Prostate gland (tissue), 2 donors: ENCODE data around the gene TMCO6. TPM values are rescaled to one million over a fixed set of nuclear protein-coding genes. Genes with fewer than 3 reads are reported as not detected.
A peak's percentile ranks its signal among the peaks of the same experiment; 100 is the strongest.
"Not testable (repeated sequence)": the region's sequence is repeated elsewhere in the genome, so short reads cannot be mapped to it uniquely, and the experiment has no call there.

Experiments
- DNase-seq: peaks from one replicate; pipeline ENCODE4 v3.0.0-alpha.2; 2019; ENCODE audit warnings: low spot score
- H3K27ac ChIP-seq, 2 donors: fragments of 200-600 bp; sonication (generic); 2 replicates each; pipeline ENCODE4 v1.5.1; 2017 to 2019
- H3K27me3 ChIP-seq: fragments of 200-600 bp; sonication (generic); replicated peaks from 2 replicates; pipeline ENCODE4 v1.5.1; 2019; ENCODE audit not compliant: insufficient read depth
- H3K36me3 ChIP-seq, 2 donors: fragments of 200-600 bp; sonication (generic); 1 replicate in 1 of 2; 2 replicates in 1 of 2; pipeline versions ENCODE4 v1.5.1 to v1.8.1; 2017 to 2019
- H3K4me1 ChIP-seq: fragments of 200-600 bp; sonication (generic); replicated peaks from 2 replicates; pipeline ENCODE4 v1.5.1; 2019
- H3K4me3 ChIP-seq, 2 donors: fragments of 200-600 bp; sonication (generic); 2 replicates each; pipeline ENCODE4 v1.5.1; 2017 to 2019
- H3K9me3 ChIP-seq: fragments of 200-600 bp; sonication (generic); 2 replicates; pipeline ENCODE4 v1.5.1; 2017
- CTCF ChIP-seq, 4 experiments: fragments of 200-600 bp in 2 of 4; fragments of 450-650 bp in 2 of 4; sonication (generic) in 2 of 4; IDR thresholded peaks; 1 replicate in 3 of 4; 2 replicates in 1 of 4; pipeline ENCODE4 v1.5.1; 2016 to 2019; ENCODE audit warnings: antibody characterized with exemption in 4 of 4, mild to moderate bottlenecking in 2 of 4, moderate library complexity in 2 of 4
- POLR2A ChIP-seq: fragments of 450-650 bp; IDR thresholded peaks from one replicate; pipeline ENCODE4 v1.6.1; 2016; ENCODE audit warnings: antibody characterized with exemption, mild to moderate bottlenecking
- POLR2AphosphoS5 ChIP-seq: sonication (generic); formaldehyde crosslinking; IDR thresholded peaks from one replicate; pipeline ENCODE4 v1.6.1; 2017; ENCODE audit warnings: antibody characterized with exemption
- WGBS: methylation state at CpG from one replicate; pipeline ENCODE4 v1.1.5; 2018; 5-methylcytosine and 5-hydroxymethylcytosine counted together
- intact Hi-C: fragments of 100-400 bp; cut with DNase I; formaldehyde crosslinking; loops from one replicate; pipeline ENCODE4 v1.14.2; 2022
- total RNA-seq, 2 donors: library from RNA; depleted of rRNA; stranded (reverse); fragments of >200 nt; gene quantifications; one replicate each; pipeline ENCODE4 v1.1.0, GENCODE V29; 2016

TMCO6 gene
- total RNA-seq, 2 donors from 2014 or later = 45.6 to 124 TPM

GRCh38 chr5:140658870-140659269, 19.6 kb downstream of the TMCO6 start:
- 98% methylated on average over 17 of the region's 17 CpGs for WGBS
- intact Hi-C loops = no loop called here
- TF ChIP-seq POLR2AphosphoS5 (no peak), CTCF (IDR thresholded peaks at IDR 0.05) (no peak), POLR2A (no peak)
- no peak for DNase-seq
- no peaks in the 10 kb centered on the region for H3K9me3 ChIP-seq
- no peak overlapping the region for H3K27ac ChIP-seq
- peaks cover 24 to 35% of the 10 kb centered on the region in 2 donors for H3K36me3 ChIP-seq
- H3K27me3 ChIP-seq = no peaks in the 10 kb centered on the region
- H3K4me1 ChIP-seq = no peaks in the 10 kb centered on the region
- no peak overlapping the region for H3K4me3 ChIP-seq

GRCh38 chr5:140660371-140660770, 21.1 kb downstream of the TMCO6 start:
- peaks cover 22 to 30% of the 10 kb centered on the region in 2 donors for H3K36me3 ChIP-seq
- intact Hi-C loops, H3K27me3 ChIP-seq, H3K9me3 ChIP-seq, H3K27ac ChIP-seq, H3K4me3 ChIP-seq, DNase-seq, H3K4me1 ChIP-seq: not testable (repeated sequence)
- WGBS = 88% methylated on average over 6 of the region's 6 CpGs

- peak; percentile 28 for DNase-seq
- intact Hi-C loops = no loop called here
- H3K9me3 ChIP-seq = no peaks in the 10 kb centered on the region
- 11% methylated on average over 18 of the region's 18 CpGs for WGBS
- TF ChIP-seq POLR2A = no peak
- no peak for TF ChIP-seq POLR2AphosphoS5
- H3K27me3 ChIP-seq = no peaks in the 10 kb centered on the region
- peak overlapping the region; percentile 72 to 74 for H3K4me3 ChIP-seq
- peaks cover 9 to 16% of the 10 kb centered on the region in 2 donors for H3K36me3 ChIP-seq
- peak overlapping the region; percentile 91 to 92 for H3K27ac ChIP-seq
- peaks cover 3% of the 10 kb centered on the region for H3K4me1 ChIP-seq
Observed at GRCh38 chr5:140664030-140664358, 24.7 kb downstream of the TMCO6 start.

- Histone ChIP-seq H3K27ac (peak within 1 kb of the TSS; percentile 91 to 92), H3K4me3 (peak within 1 kb of the TSS; percentile 72 to 74), H3K4me1 (peaks cover 3% of the 10 kb centered on the region), H3K9me3 (no peaks in the 10 kb centered on the region), H3K27me3 (no peaks in the 10 kb centered on the region), H3K36me3 (peaks cover 4 to 16% of the 10 kb centered on the region in 2 donors)
- TF ChIP-seq POLR2AphosphoS5 (peak; percentile 97), POLR2A (peak; percentile 84), CTCF (IDR thresholded peaks at IDR 0.05) (peak in 2 of 4 experiments; percentile 5 to 23)
- intact Hi-C loops = no loop called here
- DNase-seq = peak; percentile 96
- under 1% methylated on average over 36 of the region's 54 CpGs for WGBS
Observed at GRCh38 chr5:140664359-140665119, 25.3 kb downstream of the TMCO6 start, which contains the start of gene WDR55. WDR55 (plus strand) TSS chr5:140664904; CDS start chr5:140664913, 9 bp downstream.

- H3K4me3 ChIP-seq, H3K9me3 ChIP-seq, H3K4me1 ChIP-seq, H3K27ac ChIP-seq, intact Hi-C loops, H3K27me3 ChIP-seq, DNase-seq: not testable (repeated sequence)
- WGBS = 97% methylated on average over 3 of the region's 4 CpGs
- H3K36me3 ChIP-seq = peaks cover 4 to 13% of the 10 kb centered on the region in 2 donors
Observed at GRCh38 chr5:140671035-140671434, 31.8 kb downstream of the TMCO6 start.

GRCh38 chr5:140671472-140672125, 32.3 kb downstream of the TMCO6 start:
- intact Hi-C loops = no loop called here
- no peaks in the 10 kb centered on the region for H3K27me3 ChIP-seq
- DNase-seq = no peak
- 89% methylated on average over 4 of the region's 7 CpGs for WGBS
- H3K27ac ChIP-seq = no peak overlapping the region
- no peaks in the 10 kb centered on the region for H3K4me1 ChIP-seq
- TF ChIP-seq POLR2A (no peak), POLR2AphosphoS5 (no peak), CTCF (IDR thresholded peaks at IDR 0.05) (no peak)
- H3K9me3 ChIP-seq = no peaks in the 10 kb centered on the region
- peaks cover 4 to 18% of the 10 kb centered on the region in 2 donors for H3K36me3 ChIP-seq
- no peak overlapping the region for H3K4me3 ChIP-seq
